GM12874 (cell line): ENCODE results near the gene NFKB2.

Experiments used
- TF ChIP-seq, protein P1 (sequence below): IDR thresholded peaks from 2 replicates; pipeline ENCODE4 v1.5.1; 2011; ENCODE audit warnings: low read depth, mild to moderate bottlenecking, control low read depth, low read length, moderate library complexity; ENCODE audit not compliant: insufficient read depth

The NFKB2 gene

DNA sequence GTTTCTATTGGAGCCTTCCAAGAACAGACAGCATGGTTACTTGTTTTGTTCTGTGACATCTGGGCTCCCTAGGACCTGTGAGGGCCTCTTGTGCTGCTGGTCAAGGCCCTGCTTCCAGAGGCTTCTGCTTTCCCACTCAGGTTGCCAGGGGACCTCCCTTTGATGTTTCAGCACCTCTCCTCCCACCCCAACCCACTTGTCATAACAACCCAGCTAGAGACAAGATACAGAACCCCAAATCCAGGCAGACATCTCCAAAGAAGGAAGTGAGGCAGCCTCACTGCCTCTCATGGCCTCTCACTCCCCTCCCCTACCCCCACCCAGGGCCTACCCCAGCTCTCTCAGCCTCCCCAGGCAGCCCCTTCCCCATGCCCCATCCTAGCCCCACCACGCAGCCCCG lies 11.3 kb downstream of the NFKB2 start:
- TF ChIP-seq, protein P1, sequence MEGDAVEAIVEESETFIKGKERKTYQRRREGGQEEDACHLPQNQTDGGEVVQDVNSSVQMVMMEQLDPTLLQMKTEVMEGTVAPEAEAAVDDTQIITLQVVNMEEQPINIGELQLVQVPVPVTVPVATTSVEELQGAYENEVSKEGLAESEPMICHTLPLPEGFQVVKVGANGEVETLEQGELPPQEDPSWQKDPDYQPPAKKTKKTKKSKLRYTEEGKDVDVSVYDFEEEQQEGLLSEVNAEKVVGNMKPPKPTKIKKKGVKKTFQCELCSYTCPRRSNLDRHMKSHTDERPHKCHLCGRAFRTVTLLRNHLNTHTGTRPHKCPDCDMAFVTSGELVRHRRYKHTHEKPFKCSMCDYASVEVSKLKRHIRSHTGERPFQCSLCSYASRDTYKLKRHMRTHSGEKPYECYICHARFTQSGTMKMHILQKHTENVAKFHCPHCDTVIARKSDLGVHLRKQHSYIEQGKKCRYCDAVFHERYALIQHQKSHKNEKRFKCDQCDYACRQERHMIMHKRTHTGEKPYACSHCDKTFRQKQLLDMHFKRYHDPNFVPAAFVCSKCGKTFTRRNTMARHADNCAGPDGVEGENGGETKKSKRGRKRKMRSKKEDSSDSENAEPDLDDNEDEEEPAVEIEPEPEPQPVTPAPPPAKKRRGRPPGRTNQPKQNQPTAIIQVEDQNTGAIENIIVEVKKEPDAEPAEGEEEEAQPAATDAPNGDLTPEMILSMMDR: no peak

- TF ChIP-seq, protein P1: no peak
These were observed 12.1 kb downstream of the NFKB2 start for GRCh38 chr10:102407425-102408130.

DNA sequence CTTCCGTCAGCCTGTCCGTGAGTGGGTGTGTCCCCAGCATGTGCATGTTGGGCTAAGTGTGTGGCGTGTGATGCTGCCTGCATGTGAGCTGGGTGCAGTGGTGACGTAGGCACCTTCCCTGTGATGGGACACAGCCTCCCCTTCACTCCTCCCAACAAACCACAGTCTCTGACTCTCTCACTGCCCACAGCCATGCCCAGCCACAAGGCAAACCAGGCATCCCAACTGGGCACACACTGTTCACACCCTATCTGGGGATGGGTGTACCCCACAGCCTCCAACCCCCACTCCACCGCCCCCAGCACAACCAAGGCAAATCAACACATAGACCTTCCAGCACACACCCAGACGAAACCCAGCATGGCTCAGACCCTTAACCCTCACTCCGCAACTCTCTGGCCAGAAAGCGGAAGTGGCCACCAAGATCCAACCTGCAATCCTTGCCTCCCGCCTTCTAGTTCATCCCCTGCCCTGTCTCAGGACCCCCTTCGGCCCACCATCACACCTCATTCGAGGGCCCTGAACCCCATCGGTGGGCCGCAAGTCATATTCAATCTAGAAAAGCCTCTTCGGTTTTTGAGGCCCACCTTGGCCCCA lies 12.7 kb downstream of the NFKB2 start:
- TF ChIP-seq, protein P1: no peak

DNA sequence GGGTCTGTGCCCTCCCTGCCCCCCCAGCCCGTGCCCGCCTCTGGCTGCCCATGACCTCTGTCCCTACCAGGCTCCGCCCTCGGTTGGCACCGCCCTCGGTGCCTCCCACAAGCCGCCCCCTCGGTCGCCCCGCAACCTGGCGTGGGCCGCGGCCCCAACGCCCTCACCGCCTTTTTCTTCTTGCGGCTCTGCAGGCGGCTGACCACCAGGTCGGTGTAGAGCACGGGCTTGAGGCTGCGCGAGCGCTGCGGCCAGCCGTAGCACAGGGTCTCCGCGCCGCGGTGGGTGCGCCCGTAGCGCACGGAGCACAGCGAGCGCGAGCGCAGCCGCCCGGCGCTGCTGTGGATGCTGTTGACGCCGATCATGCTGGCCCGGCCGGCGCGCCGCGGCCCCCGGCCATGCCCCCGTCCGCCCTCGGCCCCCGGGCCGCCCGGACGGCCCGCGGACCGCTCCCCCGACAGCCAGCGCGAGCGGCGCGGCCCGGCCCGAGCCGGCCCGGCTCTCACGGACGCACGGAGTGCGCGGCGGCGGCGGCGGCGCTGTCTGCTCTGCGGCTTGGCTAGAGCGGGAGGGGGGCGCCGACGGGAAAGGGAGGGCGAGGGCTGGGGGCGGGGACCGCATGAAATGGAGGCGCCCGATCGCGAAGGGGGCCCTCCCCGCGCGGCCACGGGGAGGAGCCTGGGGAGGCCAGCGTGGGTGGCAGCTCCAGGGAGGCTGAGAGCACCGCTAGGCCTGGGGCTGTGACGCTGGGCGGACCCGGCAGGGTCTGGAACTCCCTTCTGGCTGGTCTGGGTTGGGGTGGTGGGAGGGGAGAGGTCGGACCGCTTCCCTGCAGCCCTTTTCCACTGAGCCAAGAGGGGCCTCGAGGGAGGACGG lies 13.5 kb downstream of the NFKB2 start:
- TF ChIP-seq, protein P1: no peak

- TF ChIP-seq, protein P1: no peak
These were observed 14.3 kb downstream of the NFKB2 start for GRCh38 chr10:102409604-102410428.

GRCh38 chr10:102410429-102411073 lies 15.0 kb downstream of the NFKB2 start:
- TF ChIP-seq, protein P1: no peak
